ENCODE data around the gene SLC26A3.

Gene SLC26A3

DNA sequence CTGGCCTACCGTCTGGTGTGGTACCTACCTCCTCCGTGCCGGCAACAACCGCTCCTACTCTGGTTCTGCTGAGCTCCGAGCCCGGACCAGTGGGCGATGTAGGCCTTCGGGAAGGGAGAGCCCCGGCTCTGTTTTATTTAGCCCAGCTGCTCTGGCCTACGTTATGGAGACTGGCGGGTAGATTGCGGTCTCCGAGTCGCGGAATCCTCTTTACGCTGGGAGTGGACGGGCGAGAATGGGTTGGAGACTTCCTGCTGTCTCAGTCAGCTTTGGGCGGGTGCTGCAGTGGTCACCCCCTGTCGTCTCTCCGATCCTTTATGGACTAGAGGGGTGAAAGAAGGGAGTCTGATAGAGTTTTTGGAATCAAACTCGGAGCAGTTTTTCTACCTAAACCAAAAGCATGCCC lies 58.7 kb downstream of the SLC26A3 start:
- H3K27me3 Mint-ChIP-seq, result no peaks in the 10 kb centered on the region
- H3K4me1 Mint-ChIP-seq (ENCODE audit: low read depth), result peaks cover 56% of the 10 kb centered on the region
- peak overlapping the region; percentile 96 for H3K4me3 Mint-ChIP-seq
- no peaks in the 10 kb centered on the region for H3K9me3 Mint-ChIP-seq (ENCODE audit: low read depth)
- peak overlapping the region; percentile 100 for H3K27ac Mint-ChIP-seq
- no peaks in the 10 kb centered on the region for H3K36me3 Mint-ChIP-seq

DNA sequence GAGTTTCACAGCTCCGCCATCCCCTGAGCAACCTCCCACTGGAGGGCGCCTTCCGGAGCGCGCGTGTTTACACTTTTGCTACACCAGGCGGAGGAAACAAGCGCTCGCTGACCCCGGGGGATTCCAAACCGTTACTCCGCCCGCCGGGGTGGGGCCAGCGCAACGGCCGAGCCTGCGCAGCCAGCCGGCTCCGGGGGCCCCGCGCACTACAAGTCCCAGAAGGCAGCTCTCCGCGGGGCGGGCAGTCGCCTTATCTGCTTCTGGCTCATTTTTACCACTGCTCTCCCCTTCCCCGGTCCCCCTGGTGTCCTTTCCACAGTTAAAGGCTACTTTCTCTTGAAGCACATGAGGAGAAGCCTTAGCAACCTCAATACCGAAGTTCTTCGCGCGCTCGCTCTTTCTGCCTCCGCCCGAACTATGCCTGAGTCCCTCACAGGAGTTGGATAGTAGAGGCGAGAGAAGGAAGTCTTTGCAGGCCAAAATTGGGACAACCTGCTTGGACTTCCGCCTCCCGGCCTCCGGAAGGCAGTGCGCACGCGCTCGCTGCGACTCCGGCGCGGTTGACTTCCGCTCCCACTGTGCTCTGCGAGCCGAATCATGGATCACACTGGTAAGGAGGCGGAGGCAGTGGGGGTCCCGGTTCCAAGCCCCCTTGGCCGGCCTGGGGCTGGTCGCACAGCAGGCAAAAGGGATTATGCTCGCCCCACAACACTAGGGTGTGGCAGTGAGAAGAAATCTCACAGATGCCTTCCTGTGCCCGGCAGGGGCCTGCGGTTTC lies 59.3 kb downstream of the SLC26A3 start, which contains the start of gene CBLL1:
Gene CBLL1 (plus strand): TSS at position 576 of the 778 bp plus-strand sequence. CDS start 22 bp downstream, at position 598.
- H3K4me1 Mint-ChIP-seq (ENCODE audit: low read depth), result peaks cover 53% of the 10 kb centered on the region
- peak within 1 kb of the TSS; percentile 96 for H3K4me3 Mint-ChIP-seq
- no peaks in the 10 kb centered on the region for H3K36me3 Mint-ChIP-seq
- peak within 1 kb of the TSS; percentile 100 for H3K27ac Mint-ChIP-seq
- no peaks in the 10 kb centered on the region for H3K9me3 Mint-ChIP-seq (ENCODE audit: low read depth)
- H3K27me3 Mint-ChIP-seq, result no peaks in the 10 kb centered on the region

DNA sequence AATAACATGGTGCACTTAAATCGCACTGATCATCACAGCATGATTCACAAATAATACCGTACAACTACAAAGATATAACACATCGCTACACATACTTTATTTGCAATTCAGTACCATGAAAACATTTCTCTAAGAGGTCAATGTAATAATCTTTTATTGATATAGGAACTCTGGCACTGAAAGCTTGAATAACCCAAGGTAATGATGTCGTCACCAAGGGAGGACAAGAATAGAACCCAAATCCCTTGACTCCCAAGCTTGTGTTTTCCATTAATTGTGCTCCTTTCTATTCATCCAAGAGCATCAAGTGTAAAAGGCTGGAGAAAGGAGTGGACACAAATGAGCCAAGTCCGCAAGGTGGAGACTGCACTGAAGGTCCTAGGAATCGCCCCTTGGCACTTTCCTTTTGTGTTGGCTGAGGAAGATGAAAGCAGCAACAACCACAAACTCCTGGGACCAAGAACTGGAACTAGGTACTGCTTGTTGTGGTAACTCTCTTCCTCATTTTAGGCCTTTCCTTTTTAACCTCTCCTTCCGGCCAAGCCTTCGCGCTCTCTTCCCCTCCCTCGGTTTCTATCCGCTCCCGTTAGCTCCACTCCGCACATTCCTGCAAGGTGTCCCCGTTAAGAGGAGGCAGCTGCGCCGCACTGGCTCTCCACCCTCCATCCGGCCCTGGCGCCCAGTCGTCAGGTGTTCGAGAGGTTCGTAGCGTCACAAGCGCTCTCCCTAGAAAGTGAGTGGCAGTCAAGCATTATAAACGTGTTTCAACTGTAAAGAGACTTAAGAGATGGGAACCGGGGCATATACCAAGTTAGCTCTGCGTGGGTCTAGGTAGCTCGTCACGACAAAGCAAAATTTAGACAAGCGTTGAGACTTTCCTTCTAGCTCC lies 60.1 kb downstream of the SLC26A3 start:
- H3K36me3 Mint-ChIP-seq, result no peaks in the 10 kb centered on the region
- peak overlapping the region; percentile 100 for H3K27ac Mint-ChIP-seq
- H3K9me3 Mint-ChIP-seq (ENCODE audit: low read depth), result no peaks in the 10 kb centered on the region
- H3K4me3 Mint-ChIP-seq, result peak overlapping the region; percentile 96
- H3K27me3 Mint-ChIP-seq, result no peaks in the 10 kb centered on the region
- peaks cover 45% of the 10 kb centered on the region for H3K4me1 Mint-ChIP-seq (ENCODE audit: low read depth)

DNA sequence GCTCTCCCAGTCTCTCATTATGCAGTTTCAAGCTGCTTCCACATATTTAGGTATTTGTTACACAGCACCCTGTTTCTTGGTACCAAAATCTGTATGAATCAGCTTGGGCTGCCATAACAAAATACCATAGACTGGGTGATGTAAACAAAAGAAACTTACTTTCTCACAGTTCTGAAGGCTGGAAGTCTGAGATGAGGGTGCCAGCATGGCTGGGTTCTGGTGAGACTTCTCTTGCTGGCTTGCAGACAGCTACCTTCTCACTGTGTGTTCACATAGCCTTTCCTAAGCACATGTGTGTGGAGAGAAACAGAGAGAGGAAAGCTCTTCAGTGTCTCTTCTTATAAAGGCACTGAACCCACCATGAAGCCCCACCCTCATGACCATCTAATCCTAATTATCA lies 74.7 kb downstream of the SLC26A3 start:
- Mint-ChIP-seq H3K36me3 (peaks cover 2% of the 10 kb centered on the region), H3K4me1 (ENCODE audit: low read depth) (no peaks in the 10 kb centered on the region), H3K27me3 (peaks cover 8% of the 10 kb centered on the region), H3K4me3 (no peak overlapping the region), H3K9me3 (ENCODE audit: low read depth) (no peaks in the 10 kb centered on the region), H3K27ac (no peak overlapping the region)

DNA sequence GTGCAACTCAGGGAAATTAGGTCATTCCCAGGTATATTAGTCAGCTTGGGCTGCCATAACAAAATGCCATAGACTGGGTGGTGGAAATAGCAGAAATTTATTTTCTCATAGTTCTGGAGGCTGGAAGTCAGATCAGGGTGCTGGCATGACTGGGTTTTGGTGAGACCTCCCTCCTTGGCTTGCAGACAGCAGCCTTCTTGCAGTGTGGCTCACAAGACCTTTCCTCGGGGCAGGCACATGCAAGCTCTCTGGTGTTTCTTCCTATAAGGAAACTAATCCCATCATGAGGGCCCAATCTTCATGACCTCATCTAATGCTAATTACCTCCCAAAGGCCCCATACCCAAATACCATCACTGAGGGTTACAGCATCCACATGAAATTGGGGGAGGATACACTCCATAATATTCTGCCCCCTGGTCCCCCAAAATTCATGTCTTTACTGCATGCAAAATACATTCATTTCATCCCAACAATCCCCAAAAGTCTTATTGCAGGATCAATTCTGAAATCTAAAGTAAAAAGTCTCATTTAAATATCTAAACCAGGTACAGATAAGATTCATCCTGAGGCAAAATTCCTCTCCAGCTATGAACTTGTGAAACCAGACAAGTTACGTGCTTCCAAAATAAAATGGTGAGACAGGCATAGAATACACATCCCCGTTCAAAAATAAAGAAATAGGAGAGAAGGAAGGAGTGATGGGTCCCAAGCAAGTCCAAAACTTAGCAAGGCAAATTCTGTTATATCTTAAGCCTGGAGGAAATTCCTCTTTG lies 76.5 kb downstream of the SLC26A3 start:
- Mint-ChIP-seq H3K27ac (no peak overlapping the region), H3K4me3 (no peak overlapping the region), H3K36me3 (peaks cover 2% of the 10 kb centered on the region), H3K4me1 (ENCODE audit: low read depth) (no peaks in the 10 kb centered on the region), H3K27me3 (peaks cover 8% of the 10 kb centered on the region), H3K9me3 (ENCODE audit: low read depth) (no peaks in the 10 kb centered on the region)

DNA sequence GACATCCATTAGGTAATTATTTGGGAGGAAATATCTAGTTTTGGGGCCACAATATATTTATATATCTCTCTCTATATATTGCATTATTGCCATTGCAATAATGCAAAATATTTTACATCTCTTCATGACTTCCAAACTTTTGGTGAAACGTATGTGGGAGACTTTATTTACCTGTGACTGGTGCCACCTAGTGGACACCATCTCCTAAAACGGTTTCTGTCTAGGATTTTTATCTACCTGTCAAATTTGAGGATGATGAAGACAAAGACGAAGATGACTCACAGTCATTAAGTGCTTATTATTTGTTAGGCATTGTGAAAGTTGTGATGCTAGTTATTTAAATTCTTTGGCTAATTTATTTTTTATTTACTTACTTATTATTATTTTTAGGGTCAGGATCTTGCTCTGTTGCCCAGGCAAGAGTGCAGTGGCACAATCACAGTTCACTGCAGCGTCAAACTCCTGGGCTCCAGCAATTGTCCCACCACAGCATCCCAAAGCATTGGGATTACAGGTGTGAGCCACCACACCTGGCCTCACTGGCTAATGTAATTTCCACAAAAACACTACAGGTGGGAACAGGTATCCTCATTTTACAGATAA lies 77.8 kb downstream of the SLC26A3 start:
- H3K9me3 Mint-ChIP-seq (ENCODE audit: low read depth), result no peaks in the 10 kb centered on the region
- no peaks in the 10 kb centered on the region for H3K4me1 Mint-ChIP-seq (ENCODE audit: low read depth)
- no peak overlapping the region for H3K4me3 Mint-ChIP-seq
- H3K27me3 Mint-ChIP-seq, result peaks cover 8% of the 10 kb centered on the region
- no peak overlapping the region for H3K27ac Mint-ChIP-seq
- peaks cover 2% of the 10 kb centered on the region for H3K36me3 Mint-ChIP-seq

DNA sequence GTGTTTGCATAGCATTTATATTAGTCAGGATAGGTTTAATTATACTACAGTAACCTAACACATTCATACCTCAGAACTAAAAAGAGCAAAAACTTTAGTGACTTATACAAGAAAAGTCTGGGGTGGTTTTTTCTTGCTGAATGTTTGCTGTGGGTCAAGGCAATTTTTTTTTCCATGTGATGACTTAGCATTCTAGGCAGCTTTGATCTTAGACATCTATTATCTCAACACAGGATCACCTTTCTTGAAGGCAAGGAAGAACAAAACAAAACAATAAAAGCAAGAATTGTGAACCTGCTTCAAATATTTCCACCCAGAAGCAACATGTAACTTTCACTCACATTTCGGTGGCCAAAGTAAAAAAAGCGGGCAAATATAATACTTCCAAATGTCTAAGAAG lies 79.8 kb downstream of the SLC26A3 start:
- H3K27me3 Mint-ChIP-seq, result peaks cover 7% of the 10 kb centered on the region
- peaks cover 2% of the 10 kb centered on the region for H3K36me3 Mint-ChIP-seq
- H3K9me3 Mint-ChIP-seq (ENCODE audit: low read depth), result no peaks in the 10 kb centered on the region
- no peaks in the 10 kb centered on the region for H3K4me1 Mint-ChIP-seq (ENCODE audit: low read depth)
- no peak overlapping the region for H3K27ac Mint-ChIP-seq
- no peak overlapping the region for H3K4me3 Mint-ChIP-seq

DNA sequence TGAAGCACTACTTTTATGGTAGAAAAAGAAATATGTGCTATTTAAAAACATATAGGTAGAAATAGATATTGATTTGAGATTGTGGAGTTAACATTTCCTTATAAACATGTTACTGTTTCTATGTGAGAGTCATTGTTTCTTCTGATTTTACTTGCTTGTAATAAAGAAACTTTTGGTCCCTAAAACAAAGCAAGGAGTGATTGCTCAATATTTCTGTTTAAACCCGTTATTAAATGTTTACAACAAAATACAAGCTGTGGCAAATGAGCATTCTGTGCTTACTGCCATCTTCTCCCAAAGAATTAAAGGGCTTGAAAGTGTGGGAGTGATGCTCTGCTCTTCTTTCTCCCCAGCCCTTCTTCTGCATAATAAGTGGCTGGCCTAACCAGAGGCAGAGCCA lies 81.7 kb downstream of the SLC26A3 start:
- H3K27me3 Mint-ChIP-seq, result no peaks in the 10 kb centered on the region
- H3K9me3 Mint-ChIP-seq (ENCODE audit: low read depth), result no peaks in the 10 kb centered on the region
- H3K36me3 Mint-ChIP-seq, result no peaks in the 10 kb centered on the region
- no peak overlapping the region for H3K27ac Mint-ChIP-seq
- H3K4me1 Mint-ChIP-seq (ENCODE audit: low read depth), result no peaks in the 10 kb centered on the region
- H3K4me3 Mint-ChIP-seq, result no peak overlapping the region

DNA sequence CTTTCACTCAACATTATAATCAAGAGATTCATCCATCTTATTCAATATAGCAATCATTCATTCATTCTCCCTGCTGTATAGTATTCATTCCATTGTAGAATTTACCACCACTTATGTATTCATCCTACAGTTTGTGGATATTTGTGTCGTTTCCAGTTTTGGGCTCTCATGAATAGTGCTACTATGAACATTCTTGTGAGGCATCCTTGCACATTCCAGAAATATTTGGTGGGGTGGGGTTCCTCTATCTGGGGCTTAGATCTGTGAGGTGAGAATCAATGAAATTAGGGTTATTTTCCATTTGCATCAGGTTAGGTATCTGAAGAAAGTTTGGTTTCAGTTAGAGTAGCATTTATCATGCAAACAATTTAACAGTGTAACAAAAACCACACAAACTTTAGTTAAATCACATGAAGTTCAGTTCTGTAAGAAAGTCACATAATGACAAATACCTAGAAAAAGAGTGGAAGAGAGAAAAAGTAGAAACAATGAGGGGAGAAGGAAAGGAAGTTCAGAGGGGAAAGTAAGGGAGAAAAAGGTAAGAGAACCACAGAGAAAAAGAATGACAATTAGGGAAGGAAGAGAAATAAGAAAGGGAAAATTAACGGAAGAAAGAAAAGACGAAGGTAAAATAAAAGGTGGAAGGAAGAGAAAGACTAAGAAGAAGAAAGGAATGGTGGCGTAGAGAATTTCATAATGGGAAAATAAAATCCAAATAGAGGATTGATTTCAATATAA lies 84.4 kb downstream of the SLC26A3 start:
- H3K27me3 Mint-ChIP-seq, result no peaks in the 10 kb centered on the region
- H3K4me1 Mint-ChIP-seq (ENCODE audit: low read depth), result no peaks in the 10 kb centered on the region
- H3K9me3 Mint-ChIP-seq (ENCODE audit: low read depth), result no peaks in the 10 kb centered on the region
- H3K36me3 Mint-ChIP-seq, result no peaks in the 10 kb centered on the region
- no peak overlapping the region for H3K27ac Mint-ChIP-seq
- no peak overlapping the region for H3K4me3 Mint-ChIP-seq

DNA sequence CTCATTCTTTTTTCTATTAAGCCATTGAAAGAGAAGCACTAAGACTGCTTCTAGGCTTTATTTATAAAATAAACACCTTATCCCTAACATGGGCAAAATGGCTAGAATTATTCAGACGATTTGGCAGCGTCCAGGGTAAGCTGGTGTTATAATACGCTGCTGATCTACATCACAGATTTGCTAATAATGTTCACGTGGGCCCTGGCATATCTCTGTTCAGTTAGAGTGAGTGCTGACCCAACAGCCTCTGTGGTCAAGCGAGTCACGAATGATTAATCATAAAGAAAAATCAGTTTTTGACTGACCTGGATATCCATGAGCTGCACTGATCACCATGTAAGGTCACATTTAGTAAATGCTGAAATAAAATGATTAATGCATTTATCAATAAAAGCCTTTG lies 87.5 kb downstream of the SLC26A3 start:
- Mint-ChIP-seq H3K4me3 (no peak overlapping the region), H3K27me3 (peaks cover 2% of the 10 kb centered on the region), H3K27ac (no peak overlapping the region), H3K36me3 (no peaks in the 10 kb centered on the region), H3K4me1 (ENCODE audit: low read depth) (no peaks in the 10 kb centered on the region), H3K9me3 (ENCODE audit: low read depth) (no peaks in the 10 kb centered on the region)
